H1 (cell line): Measurements from ENCODE around the gene CHST11. TPM values are rescaled to one million over a fixed set of nuclear protein-coding genes. Genes with fewer than 3 reads are reported as not detected.

Source experiments
- CTCF ChIA-PET: fragments of 300-600 bp; sonication (Branson Sonifier 250); formaldehyde crosslinking; loops from one replicate; lab custom pipeline; 2021; ENCODE audit not compliant: partially characterized antibody; lab: Charles Lee
- POLR2A ChIA-PET: fragments of 300-600 bp; sonication (Branson Sonifier 250); formaldehyde crosslinking; loops from one replicate; lab custom pipeline; 2021; ENCODE audit warnings: inconsistent platforms; ENCODE audit not compliant: partially characterized antibody; lab: Charles Lee
- DNase-seq, 2 experiments: peaks; one replicate each; pipeline versions ENCODE4 v3.0.0 to v3.0.0-alpha.2; 2010 to 2022; ENCODE audit warnings: low spot score in 2 of 2, low read depth in 1 of 2, mixed read lengths in 1 of 2
- FAIRE-seq: peaks from 2 replicates; lab custom pipeline; 2011; peaks lifted over from hg19 to GRCh38; lab: Jason Lieb, UNC
- H2AFZ ChIP-seq: 2 replicates; pipeline ENCODE4 v1.8.1; 2012; ENCODE audit warnings: low read length, inconsistent platforms
- H2AK5ac ChIP-seq: 2 replicates; pipeline ENCODE4 v1.6.1; 2013; ENCODE audit warnings: low read depth, low read length
- H2BK120ac ChIP-seq: replicated peaks from 2 replicates; pipeline ENCODE3; 2013; ENCODE audit warnings: low read depth, low read length, inconsistent platforms
- H2BK12ac ChIP-seq: 2 replicates; pipeline ENCODE4 v1.6.1; 2013; ENCODE audit warnings: low read depth, low read length
- H2BK15ac ChIP-seq: 2 replicates; pipeline ENCODE4 v1.6.1; 2013; ENCODE audit warnings: low read length
- H2BK20ac ChIP-seq: 2 replicates; pipeline ENCODE4 v1.6.1; 2013; ENCODE audit warnings: low read length
- H2BK5ac ChIP-seq: 2 replicates; pipeline ENCODE4 v1.6.1; 2013; ENCODE audit warnings: low read depth, low read length
- H3K14ac ChIP-seq: 2 replicates; pipeline ENCODE4 v1.6.1; 2013; ENCODE audit warnings: inconsistent platforms; ENCODE audit not compliant: insufficient read length
- H3K18ac ChIP-seq: 2 replicates; pipeline ENCODE4 v1.6.1; 2013; ENCODE audit warnings: low read length; ENCODE audit errors: extremely low read depth
- H3K23ac ChIP-seq: 2 replicates; pipeline ENCODE4 v1.6.1; 2013; ENCODE audit warnings: inconsistent platforms; ENCODE audit not compliant: insufficient read length
- H3K23me2 ChIP-seq: 2 replicates; pipeline ENCODE4 v1.6.1; 2013; ENCODE audit warnings: low read depth, low read length
- H3K27ac ChIP-seq: 2 replicates; pipeline ENCODE4 v1.6.1; 2011; ENCODE audit warnings: low read depth, low read length, inconsistent platforms
- H3K27me3 ChIP-seq, 4 experiments: replicated peaks in 1 of 4; 1 replicate in 1 of 4; 2 replicates in 3 of 4; pipeline versions ENCODE4 v1.6.1 to v1.8.1; 2011 to 2013; ENCODE audit warnings: low read length in 3 of 4, mild to moderate bottlenecking in 3 of 4, inconsistent platforms in 2 of 4, mixed read lengths in 2 of 4, moderate library complexity in 1 of 4; ENCODE audit not compliant: control insufficient read depth in 3 of 4, insufficient read depth in 3 of 4; ENCODE audit errors: extremely low read depth in 1 of 4
- H3K36me3 ChIP-seq, 4 experiments: 2 replicates each; pipeline versions ENCODE4 v1.6.1 to v1.8.1; 2011 to 2013; ENCODE audit warnings: mild to moderate bottlenecking in 4 of 4, low read length in 3 of 4, moderate library complexity in 2 of 4, control low read depth in 1 of 4, inconsistent platforms in 1 of 4; ENCODE audit not compliant: insufficient read depth in 4 of 4, control insufficient read depth in 2 of 4
- H3K4ac ChIP-seq: replicated peaks from 2 replicates; pipeline ENCODE3; 2013; ENCODE audit warnings: low read length, low read depth, mixed read lengths, inconsistent platforms; ENCODE audit not compliant: insufficient read length
- H3K4me1 ChIP-seq, 4 experiments: replicated peaks in 1 of 4; 1 replicate in 1 of 4; 2 replicates in 3 of 4; pipeline versions ENCODE4 v1.6.1 to v1.8.1; 2011 to 2013; ENCODE audit warnings: low read length in 3 of 4, inconsistent platforms in 2 of 4, mixed read lengths in 1 of 4; ENCODE audit not compliant: insufficient read depth in 4 of 4, control insufficient read depth in 3 of 4
- H3K4me2 ChIP-seq, 2 experiments: 2 replicates each; pipeline versions ENCODE4 v1.6.1 to v1.8.1; 2011 to 2013; ENCODE audit warnings: low read depth in 2 of 2, low read length in 2 of 2, control low read depth in 1 of 2, inconsistent platforms in 1 of 2, mild to moderate bottlenecking in 1 of 2; ENCODE audit not compliant: insufficient read depth in 1 of 2
- H3K4me3 ChIP-seq, 4 experiments: fragments of 200-600, 300-600 bp in 1 of 4; sonication (generic), shearing (Covaris generic), sonication (Bioruptor Twin) in 1 of 4; 2 replicates each; pipeline versions ENCODE4 v1.5.1 to v1.8.1; 2011 to 2016; ENCODE audit warnings: low read length in 4 of 4, low read depth in 3 of 4, control low read depth in 2 of 4, inconsistent platforms in 2 of 4, mild to moderate bottlenecking in 2 of 4, mixed read lengths in 1 of 4, moderate library complexity in 1 of 4; ENCODE audit not compliant: insufficient read depth in 2 of 4; ENCODE audit errors: extremely low read depth in 1 of 4
- H3K56ac ChIP-seq: replicated peaks from 2 replicates; pipeline ENCODE3; 2013; ENCODE audit warnings: low read depth, mild to moderate bottlenecking, mixed read lengths, low read length, inconsistent platforms; ENCODE audit not compliant: insufficient read length
- H3K79me1 ChIP-seq: 2 replicates; pipeline ENCODE4 v1.6.1; 2013; ENCODE audit warnings: low read depth, low read length, control low read depth
- H3K79me2 ChIP-seq, 2 experiments: 2 replicates each; pipeline versions ENCODE4 v1.6.1 to v1.8.1; 2012 to 2013; ENCODE audit warnings: low read length in 2 of 2, mild to moderate bottlenecking in 2 of 2, inconsistent platforms in 1 of 2; ENCODE audit not compliant: insufficient read depth in 2 of 2, control insufficient read depth in 1 of 2
- H3K9ac ChIP-seq, 4 experiments: replicated peaks in 1 of 4; 1 replicate in 1 of 4; 2 replicates in 3 of 4; pipeline versions ENCODE4 v1.6.1 to v1.8.1; 2011 to 2013; ENCODE audit warnings: low read depth in 3 of 4, low read length in 3 of 4, control low read depth in 2 of 4, mild to moderate bottlenecking in 2 of 4, moderate library complexity in 2 of 4, inconsistent platforms in 1 of 4; ENCODE audit errors: extremely low read depth in 1 of 4
- H3K9me3 ChIP-seq, 2 experiments: 2 replicates each; pipeline versions ENCODE4 v1.6.1 to v1.8.1; 2012 to 2013; ENCODE audit warnings: mild to moderate bottlenecking in 2 of 2, moderate library complexity in 2 of 2, control low read depth in 1 of 2, inconsistent platforms in 1 of 2, low read depth in 1 of 2, low read length in 1 of 2, mixed read lengths in 1 of 2; ENCODE audit not compliant: insufficient read depth in 2 of 2
- H4K20me1 ChIP-seq, 2 experiments: replicated peaks in 1 of 2; 2 replicates each; pipeline versions ENCODE3 to v1.8.1; 2011 to 2013; ENCODE audit warnings: inconsistent platforms in 2 of 2, low read length in 2 of 2, mild to moderate bottlenecking in 1 of 2; ENCODE audit not compliant: insufficient read depth in 2 of 2, control insufficient read depth in 1 of 2
- H4K5ac ChIP-seq: 2 replicates; pipeline ENCODE4 v1.6.1; 2013; ENCODE audit warnings: low read length, low read depth, mixed read lengths, inconsistent platforms; ENCODE audit not compliant: insufficient read length
- H4K8ac ChIP-seq: 2 replicates; pipeline ENCODE4 v1.8.0; 2013; ENCODE audit warnings: mild to moderate bottlenecking, moderate library complexity, low read length, inconsistent platforms; ENCODE audit not compliant: insufficient read depth; ENCODE audit errors: extremely low read depth
- H4K91ac ChIP-seq: replicated peaks from 2 replicates; pipeline ENCODE3; 2013; ENCODE audit warnings: low read length, mixed read lengths, inconsistent platforms; ENCODE audit not compliant: insufficient read length
- JUN ChIP-seq: IDR thresholded peaks from 2 replicates; pipeline ENCODE4 v1.6.1; 2011; ENCODE audit warnings: low read depth, mild to moderate bottlenecking, improper control_type of control experiment, low read length
- POU5F1 ChIP-seq: IDR thresholded peaks from 2 replicates; pipeline ENCODE4 v1.6.1; 2011; ENCODE audit warnings: low read depth, mild to moderate bottlenecking, low read length, moderate library complexity
- TEAD4 ChIP-seq: IDR thresholded peaks from 2 replicates; pipeline ENCODE4 v1.6.1; 2012; ENCODE audit warnings: low read depth, low read length, inconsistent platforms, mixed read lengths
- YY1 ChIP-seq: IDR thresholded peaks from 2 replicates; pipeline ENCODE4 v1.6.1; 2011; ENCODE audit warnings: low read depth, mild to moderate bottlenecking, low read length
- polyA plus RNA-seq, 7 experiments: library from polyadenylated mRNA; depleted of rRNA in 3 of 7; stranded (reverse) in 5 of 7; unstranded in 2 of 7; fragments of >200 nt in 5 of 7; fragments of 200-250 nt in 2 of 7; gene quantifications; 1 replicate in 5 of 7; 2 replicates in 1 of 7; 4 replicates in 1 of 7; pipeline versions ENCODE4 v1.2.1 to v1.2.3, GENCODE V29; 2011 to 2013; ENCODE audit warnings: missing spikeins in 2 of 7, mixed read lengths in 2 of 7
- total RNA-seq: library from RNA; stranded (reverse); fragmentation: NEBNext Ultra II Directional; extraction: Animal tissue kit (Norgen Biotek cat#: 25700); gene quantifications from 2 replicates; pipeline ENCODE4 v1.2.1, GENCODE V29; 2021
- TF ChIP-seq, protein P1 (sequence below): IDR thresholded peaks from 2 replicates; pipeline ENCODE4 v1.6.1; 2011; ENCODE audit warnings: low read length, improper control_type of control experiment

The CHST11 gene
- total and polyA plus RNA-seq, 2 of the 8 experiments (the other 6 are each of a cell fraction or from before 2014, with no cell fraction given): 14.4 to 20.8 TPM

DNA sequence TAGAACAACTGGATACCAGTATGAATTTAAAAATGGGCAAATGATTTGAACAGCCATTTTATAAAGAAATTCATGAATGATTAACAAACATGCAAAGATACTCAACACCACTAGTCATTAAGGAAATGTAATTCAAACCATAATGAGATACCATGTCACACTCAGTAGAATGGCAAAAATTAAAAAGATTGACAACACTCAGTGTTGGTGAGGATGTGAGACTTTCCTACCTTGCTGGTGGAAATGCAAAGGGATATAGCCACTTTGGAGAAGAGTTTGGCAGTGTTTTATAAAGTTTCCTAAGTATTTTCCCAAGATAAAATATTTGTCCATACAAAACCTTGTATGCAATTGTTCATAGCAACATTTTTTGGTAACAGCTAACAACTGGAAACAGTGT lies 6.0 kb upstream of the CHST11 start:
- peaks cover 3% of the 10 kb centered on the region; the same call in 1 of the 2 replicates for H3K79me1 ChIP-seq
- no peak overlapping the region for H3K14ac ChIP-seq
- H3K36me3 ChIP-seq: no peaks in the 10 kb centered on the region
- no peak for DNase-seq
- no peaks in the 10 kb centered on the region for H4K20me1 ChIP-seq
- H3K4ac ChIP-seq: no peak overlapping the region
- no peak overlapping the region for H4K91ac ChIP-seq
- H3K23me2 ChIP-seq: no peaks in the 10 kb centered on the region
- no peak overlapping the region for H3K4me2 ChIP-seq
- ChIA-PET CTCF (no interaction called here), POLR2A (no interaction called here)
- H2AFZ ChIP-seq: no peak overlapping the region
- FAIRE-seq: no peak
- no peak overlapping the region for H3K23ac ChIP-seq
- no peak overlapping the region for H3K4me3 ChIP-seq
- no peak overlapping the region for H3K56ac ChIP-seq
- no peak overlapping the region for H2BK120ac ChIP-seq
- H2BK5ac ChIP-seq: no peak overlapping the region
- no peaks in the 10 kb centered on the region for H3K9me3 ChIP-seq
- peaks cover 0 to 4% (median 3%) of the 10 kb centered on the region in 4 experiments; a peak in 4 of 7 replicates for H3K4me1 ChIP-seq
- H3K18ac ChIP-seq: no peak overlapping the region
- TF ChIP-seq YY1 (no peak), JUN (no peak), TEAD4 (no peak), POU5F1 (no peak)
- TF ChIP-seq, protein P1, sequence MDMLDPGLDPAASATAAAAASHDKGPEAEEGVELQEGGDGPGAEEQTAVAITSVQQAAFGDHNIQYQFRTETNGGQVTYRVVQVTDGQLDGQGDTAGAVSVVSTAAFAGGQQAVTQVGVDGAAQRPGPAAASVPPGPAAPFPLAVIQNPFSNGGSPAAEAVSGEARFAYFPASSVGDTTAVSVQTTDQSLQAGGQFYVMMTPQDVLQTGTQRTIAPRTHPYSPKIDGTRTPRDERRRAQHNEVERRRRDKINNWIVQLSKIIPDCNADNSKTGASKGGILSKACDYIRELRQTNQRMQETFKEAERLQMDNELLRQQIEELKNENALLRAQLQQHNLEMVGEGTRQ: no peak
- H2AK5ac ChIP-seq: no peak overlapping the region
- no peak overlapping the region for H4K5ac ChIP-seq
- H3K27me3 ChIP-seq: peaks cover 0 to 12% (median 9%) of the 10 kb centered on the region in 4 experiments; a peak in 5 of 7 replicates
- no peak overlapping the region for H2BK20ac ChIP-seq
- H3K9ac ChIP-seq: no peak overlapping the region
- H2BK15ac ChIP-seq: no peak overlapping the region
- H3K27ac ChIP-seq: no peak overlapping the region
- no peak overlapping the region for H4K8ac ChIP-seq
- no peak overlapping the region for H2BK12ac ChIP-seq
- no peaks in the 10 kb centered on the region for H3K79me2 ChIP-seq
